Neuron (in vitro differentiated cells): ENCODE measurements around the gene MPRIP.
"Not testable (repeated sequence)": the region's sequence is repeated elsewhere in the genome, so short reads cannot be mapped to it uniquely, and the experiment has no call there.

Experiments
- H2AFZ ChIP-seq: one replicate; pipeline ENCODE4 v1.6.1; 2013; ENCODE audit warnings: low read depth, mild to moderate bottlenecking, inconsistent platforms, low read length, moderate library complexity
- H3K27me3 ChIP-seq: one replicate; pipeline ENCODE4 v1.6.1; 2013; ENCODE audit warnings: low read length; ENCODE audit not compliant: insufficient read depth
- H3K36me3 ChIP-seq: one replicate; pipeline ENCODE4 v1.6.1; 2013; ENCODE audit warnings: low read length; ENCODE audit not compliant: insufficient read depth
- H3K4me1 ChIP-seq: one replicate; pipeline ENCODE4 v1.6.1; 2013; ENCODE audit warnings: low read length; ENCODE audit not compliant: insufficient read depth
- H3K4me3 ChIP-seq: 2 replicates; pipeline ENCODE4 v1.5.1; 2013; ENCODE audit warnings: mild to moderate bottlenecking, low read length, moderate library complexity
- H3K9me3 ChIP-seq: one replicate; pipeline ENCODE4 v1.6.1; 2013; ENCODE audit warnings: low read length

Gene MPRIP

DNA sequence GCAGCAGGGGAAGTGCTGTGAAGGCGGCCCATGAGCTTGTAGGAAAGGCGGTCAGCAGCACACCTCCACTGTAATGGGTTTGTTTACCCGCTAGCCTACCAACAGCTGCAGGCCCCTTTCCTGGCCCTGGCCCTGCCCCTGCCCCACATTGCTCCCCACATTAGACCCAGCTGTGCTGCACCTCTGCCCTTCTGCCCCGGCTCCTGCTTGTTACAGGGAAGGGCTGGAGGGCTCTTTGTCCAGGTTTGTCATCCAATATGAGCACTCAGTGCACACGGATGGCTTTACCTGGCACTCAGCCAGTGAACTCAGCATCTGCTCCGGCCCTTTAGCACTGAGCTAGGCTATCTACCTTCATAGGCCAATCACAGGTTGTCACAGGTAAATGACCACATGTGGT lies 34.4 kb upstream of the MPRIP start:
- H3K9me3 ChIP-seq, H3K4me3 ChIP-seq, H3K36me3 ChIP-seq, H2AFZ ChIP-seq, H3K27me3 ChIP-seq, H3K4me1 ChIP-seq: not testable (repeated sequence)

DNA sequence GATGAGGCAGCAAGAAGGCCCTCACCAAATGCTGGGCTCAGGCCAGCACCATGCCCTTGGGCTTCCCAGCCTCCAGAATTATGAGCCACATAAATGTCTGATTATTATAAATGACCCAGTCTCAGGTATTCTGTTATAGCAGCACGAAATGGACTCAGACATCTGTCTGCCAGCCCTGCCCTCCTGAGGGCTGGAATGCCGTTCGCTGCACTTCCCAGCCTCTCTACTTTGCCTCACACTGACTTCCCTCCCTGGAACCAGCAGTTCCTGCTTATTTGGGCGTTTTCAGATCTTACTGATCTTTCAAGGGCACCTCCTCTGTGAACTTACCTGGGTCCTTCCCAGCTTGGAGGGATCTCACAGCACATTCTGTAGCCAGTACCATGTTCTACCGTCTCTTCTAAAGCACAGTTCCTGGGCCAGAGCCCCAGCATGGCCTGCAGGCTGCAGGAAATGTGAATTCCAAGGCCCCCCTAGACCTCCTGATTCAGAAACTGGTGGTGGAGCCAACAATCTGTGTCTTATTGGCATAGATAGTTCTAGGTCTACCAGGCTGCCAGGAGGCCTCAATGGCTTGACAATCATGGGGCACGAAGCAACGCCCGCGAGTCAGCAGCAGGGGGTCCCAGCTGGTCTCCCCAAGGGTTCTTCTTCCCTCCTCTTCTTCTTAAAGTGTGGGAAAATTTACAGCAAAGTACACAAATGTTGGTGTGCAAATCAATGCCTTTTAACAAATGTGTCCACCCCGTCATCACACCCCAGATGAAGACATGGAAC lies 33.4 kb upstream of the MPRIP start:
- H3K4me3 ChIP-seq, H3K4me1 ChIP-seq, H3K36me3 ChIP-seq, H2AFZ ChIP-seq, H3K27me3 ChIP-seq, H3K9me3 ChIP-seq: not testable (repeated sequence)

DNA sequence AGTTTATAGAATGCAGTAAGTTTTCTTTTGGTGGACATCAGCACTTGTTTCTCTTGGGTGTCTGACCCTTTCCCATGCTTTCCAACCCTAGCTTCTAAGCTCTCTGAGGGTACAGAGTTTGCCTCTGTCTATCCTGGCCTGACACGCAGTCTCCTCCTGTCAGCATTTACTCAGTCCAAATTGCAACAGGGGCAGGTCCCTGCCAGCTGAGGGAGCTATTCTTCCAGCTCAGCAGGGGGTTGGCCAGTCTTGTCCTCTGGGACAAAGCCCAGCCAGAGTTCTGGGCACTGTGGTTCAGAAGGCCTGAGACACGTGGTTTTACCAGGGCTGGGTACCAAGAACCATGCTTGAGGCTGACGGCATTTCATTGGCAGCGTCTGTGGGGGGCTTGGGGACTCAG lies 32.3 kb upstream of the MPRIP start:
- not testable (repeated sequence) for H2AFZ ChIP-seq, H3K27me3 ChIP-seq, H3K4me3 ChIP-seq, H3K4me1 ChIP-seq, H3K36me3 ChIP-seq, H3K9me3 ChIP-seq

- not testable (repeated sequence) for H2AFZ ChIP-seq, H3K36me3 ChIP-seq, H3K9me3 ChIP-seq, H3K27me3 ChIP-seq, H3K4me1 ChIP-seq, H3K4me3 ChIP-seq
Measured at GRCh38 chr17:17010545-17011034, 31.7 kb upstream of the MPRIP start.

- H3K4me1 ChIP-seq, H3K9me3 ChIP-seq, H3K36me3 ChIP-seq, H2AFZ ChIP-seq, H3K4me3 ChIP-seq: not testable (repeated sequence)
- peaks cover 10% of the 10 kb centered on the region for H3K27me3 ChIP-seq
Measured at GRCh38 chr17:17011043-17011907, 31.0 kb upstream of the MPRIP start.

DNA sequence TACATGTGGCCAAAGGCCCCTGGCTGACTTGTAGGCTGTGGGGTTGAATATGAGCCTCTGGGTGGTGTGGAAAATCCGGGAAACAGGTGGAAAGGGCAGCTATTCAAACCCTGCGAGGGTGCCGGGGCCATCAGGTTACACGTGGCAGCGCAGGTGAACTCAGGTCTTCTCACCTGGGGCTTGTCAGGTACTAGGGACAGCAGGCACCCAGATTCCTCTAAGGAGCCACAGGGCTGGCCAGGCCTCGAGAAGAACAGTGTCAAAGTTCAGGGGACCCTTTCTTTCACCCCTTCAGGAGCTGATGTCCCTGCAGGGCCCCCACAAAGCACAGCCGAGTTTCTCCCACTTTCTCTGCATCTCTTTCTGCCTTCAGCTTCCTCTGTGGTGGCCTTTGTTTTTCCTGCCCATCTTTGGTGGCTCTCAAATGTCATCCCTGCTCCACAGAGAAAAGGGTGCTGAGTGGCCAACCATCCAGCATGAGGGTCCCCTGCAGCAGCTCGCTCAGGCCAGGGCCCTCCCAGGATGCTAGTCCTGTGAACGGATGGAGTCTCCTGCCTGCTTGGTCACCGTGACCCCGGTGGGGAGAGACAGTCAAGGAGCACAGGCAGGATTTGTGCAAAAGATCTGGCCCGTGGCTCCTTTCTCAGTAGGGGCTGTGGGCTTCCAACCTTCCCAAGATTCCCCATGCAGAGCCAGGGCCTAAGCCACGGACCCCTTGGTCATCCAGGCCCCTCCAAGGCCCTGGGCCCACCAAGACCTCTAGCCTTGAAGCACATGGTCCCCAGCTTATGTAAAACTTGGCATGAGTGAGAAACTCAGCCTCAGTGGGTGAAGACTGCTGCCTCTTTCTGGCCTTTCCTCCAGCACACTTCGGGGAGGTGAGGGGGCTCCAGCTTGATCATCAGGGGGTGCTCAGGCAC lies 28.2 kb upstream of the MPRIP start:
- H2AFZ ChIP-seq, H3K4me3 ChIP-seq, H3K4me1 ChIP-seq, H3K9me3 ChIP-seq, H3K36me3 ChIP-seq: not testable (repeated sequence)
- H3K27me3 ChIP-seq: peaks cover 10% of the 10 kb centered on the region

DNA sequence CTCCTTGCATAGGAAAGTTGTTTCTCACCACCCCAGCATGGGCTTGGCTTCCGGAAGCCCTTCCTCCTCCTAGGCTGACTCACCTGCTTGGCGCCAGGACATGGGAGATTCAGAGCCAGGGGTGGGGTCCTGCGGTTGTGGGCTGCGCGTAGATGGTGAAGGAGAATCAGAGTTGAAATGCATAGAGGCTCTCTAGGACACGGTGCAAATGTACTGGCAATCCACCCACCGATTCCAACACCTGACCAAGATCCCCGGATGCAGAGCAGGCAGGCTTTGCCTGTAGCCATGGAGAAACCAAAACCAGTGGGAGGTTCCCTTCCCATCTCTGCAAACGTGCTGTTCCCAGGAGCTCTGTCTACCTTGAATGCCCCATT lies 27.5 kb upstream of the MPRIP start:
- not testable (repeated sequence) for H3K36me3 ChIP-seq, H3K4me1 ChIP-seq, H3K9me3 ChIP-seq

DNA sequence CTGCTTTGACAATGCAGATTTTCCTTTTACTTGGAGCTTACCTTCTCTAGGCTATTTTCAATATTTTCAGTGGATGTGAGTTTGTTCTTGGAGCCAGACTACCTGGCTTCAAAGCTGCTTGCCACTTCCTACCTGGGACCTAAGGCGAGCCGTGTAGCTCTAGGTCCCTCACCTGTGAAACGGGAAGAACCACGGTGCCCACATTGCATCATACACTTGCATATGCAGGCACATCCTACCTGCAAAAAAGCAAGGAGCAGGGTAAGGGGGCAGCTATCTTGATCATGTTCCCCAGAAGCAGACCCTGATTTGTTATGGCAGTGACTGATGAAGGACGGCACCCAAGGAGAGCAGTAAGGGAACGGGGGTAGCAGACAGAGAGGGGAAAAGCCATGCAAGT lies 27.0 kb upstream of the MPRIP start:
- Histone ChIP-seq H2AFZ (no peak overlapping the region), H3K4me1 (no peaks in the 10 kb centered on the region), H3K4me3 (no peak overlapping the region), H3K9me3 (no peaks in the 10 kb centered on the region), H3K27me3 (peaks cover 10% of the 10 kb centered on the region), H3K36me3 (no peaks in the 10 kb centered on the region)

More for the DNA sequence above, 27.5 kb upstream of the MPRIP start:
- H3K4me3 ChIP-seq, H2AFZ ChIP-seq: not testable (repeated sequence)
- H3K27me3 ChIP-seq: peaks cover 10% of the 10 kb centered on the region

DNA sequence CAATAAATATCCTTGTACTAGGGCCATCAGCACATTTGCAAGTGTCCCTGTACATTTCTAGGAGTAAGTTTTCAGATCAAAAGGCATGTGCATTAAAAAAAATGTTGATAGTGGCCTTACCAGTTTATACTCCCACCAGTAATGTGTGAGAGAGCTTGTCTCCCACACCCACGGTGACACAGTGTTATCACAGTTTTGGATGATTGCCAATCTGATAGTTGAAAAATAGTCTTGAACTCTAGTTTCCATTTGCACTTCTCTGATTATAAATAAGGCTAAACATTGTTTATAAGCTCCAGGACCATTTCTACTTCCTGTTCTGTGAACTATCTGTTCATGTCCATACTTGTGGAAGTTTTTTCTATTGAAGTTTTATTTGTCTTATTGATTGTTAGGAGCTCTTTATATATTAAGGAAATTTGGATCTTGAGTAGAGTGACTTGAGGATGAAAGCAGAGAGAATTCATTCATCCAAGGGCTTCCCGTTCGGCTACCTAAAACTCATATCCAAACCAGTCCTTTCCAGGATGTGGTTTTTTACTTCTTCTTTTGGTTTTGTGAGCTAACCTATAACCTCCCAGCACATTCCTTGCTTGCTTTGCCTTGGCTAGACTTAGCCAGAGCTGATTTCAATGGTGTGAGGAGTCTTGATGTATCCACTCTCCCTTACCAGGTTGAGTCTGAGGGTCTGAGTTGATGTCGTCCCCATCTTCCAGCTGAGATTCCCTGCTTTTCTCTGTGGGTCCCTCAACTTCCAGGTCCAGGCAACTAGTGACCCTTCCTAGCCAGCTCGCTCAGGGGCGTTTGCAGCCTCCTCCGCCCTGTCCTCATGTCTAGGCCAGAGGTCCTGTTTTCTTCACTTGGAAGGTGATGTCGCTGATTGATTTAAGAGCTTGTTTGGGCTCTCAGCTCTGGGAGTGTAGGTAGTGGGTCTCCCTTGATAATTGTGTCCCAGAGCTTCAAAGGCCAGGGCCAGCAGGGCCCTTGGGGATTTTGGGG lies 25.8 kb upstream of the MPRIP start:
- not testable (repeated sequence) for H3K9me3 ChIP-seq, H2AFZ ChIP-seq, H3K4me1 ChIP-seq, H3K36me3 ChIP-seq, H3K4me3 ChIP-seq
- peaks cover 10% of the 10 kb centered on the region for H3K27me3 ChIP-seq

GRCh38 chr17:17017343-17018014 lies 24.8 kb upstream of the MPRIP start:
- Histone ChIP-seq H2AFZ (no peak overlapping the region), H3K27me3 (peaks cover 10% of the 10 kb centered on the region), H3K36me3 (no peaks in the 10 kb centered on the region), H3K4me3 (no peak overlapping the region), H3K4me1 (peaks cover 5% of the 10 kb centered on the region), H3K9me3 (no peaks in the 10 kb centered on the region)

DNA sequence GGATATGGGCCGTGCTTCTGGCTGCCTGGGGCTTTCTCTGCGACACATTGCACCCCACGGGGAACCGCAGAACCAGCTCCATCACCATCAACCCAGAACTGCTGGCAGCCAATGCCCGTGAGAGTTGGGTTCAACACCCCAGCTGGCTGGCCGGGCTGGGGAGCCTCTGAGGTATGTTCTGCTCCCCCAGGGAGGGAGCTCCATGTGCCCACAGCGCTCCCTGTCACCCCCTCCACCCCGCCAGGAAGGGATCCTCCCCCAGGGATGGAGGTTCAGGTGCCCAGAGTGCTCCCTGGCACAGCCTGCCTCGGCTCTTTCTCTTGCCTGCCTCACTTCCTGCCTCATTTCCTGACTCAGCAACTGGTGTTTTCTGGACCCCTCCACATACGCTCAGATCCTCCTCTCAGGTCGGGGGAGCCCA lies 24.2 kb upstream of the MPRIP start:
- Histone ChIP-seq H3K9me3 (no peaks in the 10 kb centered on the region), H2AFZ (no peak overlapping the region), H3K4me3 (no peak overlapping the region), H3K27me3 (peaks cover 10% of the 10 kb centered on the region), H3K4me1 (peaks cover 5% of the 10 kb centered on the region), H3K36me3 (no peaks in the 10 kb centered on the region)
